A549 (cell line): ENCODE measurements around the gene TMEM238L. TPM values are rescaled to one million over a fixed set of nuclear protein-coding genes. Genes with fewer than 3 reads are reported as not detected.

ENCODE experiments used
- ATAC-seq, 2 experiments: fragments of 200-7000 bp in 1 of 2; fragments of >200 bp in 1 of 2; cut with Nextera tagmentation in 1 of 2; cut with Tn5 transposase in 1 of 2; 3 replicates each; pipeline versions ENCODE4 v1.8.0 to v1.9.1; 2018 to 2020; ENCODE audit warnings: mild to moderate bottlenecking in 1 of 2, moderate library complexity in 1 of 2
- CTCF ChIA-PET: fragments of 300-600 bp; sonication (Branson Sonifier 250); formaldehyde crosslinking; extraction: SDS; loops from one replicate; lab custom pipeline; 2021; ENCODE audit warnings: antibody characterized with exemption, inconsistent platforms; lab: Yijun Ruan, JAX
- POLR2A ChIA-PET: fragments of 350-600 bp; formaldehyde crosslinking; extraction: SDS; loops from one replicate; lab custom pipeline; 2021; ENCODE audit warnings: antibody characterized with exemption, inconsistent platforms; lab: Yijun Ruan, JAX
- DNase-seq, 2 experiments: peaks; one replicate each; pipeline versions ENCODE4 v3.0.0 to v3.0.0-alpha.2; 2011 to 2016; ENCODE audit warnings: low read depth in 1 of 2, low spot score in 1 of 2
- FAIRE-seq: peaks from 2 replicates; lab custom pipeline; 2011; peaks lifted over from hg19 to GRCh38; lab: Jason Lieb, UNC
- H3K27ac ChIP-seq, 2 experiments: fragments of >200 bp; sonication (Bioruptor Twin); formaldehyde crosslinking; 3 replicates each; pipeline ENCODE4 v1.5.1; 2016 to 2017
- H3K4me1 ChIP-seq: fragments of >200 bp; sonication (Bioruptor Twin); formaldehyde crosslinking; 3 replicates; pipeline ENCODE4 v1.6.1; 2016
- H3K4me2 ChIP-seq: fragments of >200 bp; sonication (Bioruptor Twin); formaldehyde crosslinking; 3 replicates; pipeline ENCODE4 v1.6.1; 2016
- H3K4me3 ChIP-seq: fragments of >200 bp; sonication (Bioruptor Twin); formaldehyde crosslinking; 3 replicates; pipeline ENCODE4 v1.5.1; 2016
- H3K9me3 ChIP-seq: fragments of >200 bp; sonication (Bioruptor Twin); formaldehyde crosslinking; 3 replicates; pipeline ENCODE4 v1.6.1; 2016
- ATOH8 ChIP-seq: fragments of 250-450 bp; sonication (Bioruptor Pico); IDR thresholded peaks from 2 replicates; pipeline ENCODE4 v1.5.0; 2020; ENCODE audit warnings: low read depth, mild to moderate bottlenecking, moderate library complexity
- BHLHE40 ChIP-seq: IDR thresholded peaks from 2 replicates; pipeline ENCODE4 v1.6.1; 2012; ENCODE audit warnings: low read depth, low read length, inconsistent platforms
- CBX2 ChIP-seq: fragments of 200-600 bp; sonication (generic); IDR thresholded peaks from 2 replicates; pipeline ENCODE4 v1.6.1; 2016; ENCODE audit warnings: low read depth, mild to moderate bottlenecking, borderline replicate concordance
- CBX8 ChIP-seq: fragments of 200-600 bp; sonication (generic); IDR thresholded peaks from 2 replicates; pipeline ENCODE4 v1.6.1; 2016
- CHD2 ChIP-seq: fragments of 150-350 bp; IDR thresholded peaks from 2 replicates; pipeline ENCODE4 v1.6.1; 2014; ENCODE audit warnings: low read length; ENCODE audit not compliant: partially characterized antibody
- CHD4 ChIP-seq: fragments of 200-600 bp; sonication (generic); IDR thresholded peaks from 2 replicates; pipeline ENCODE4 v1.6.1; 2016; ENCODE audit warnings: antibody characterized with exemption, mild to moderate bottlenecking, borderline replicate concordance
- E2F6 ChIP-seq: IDR thresholded peaks from 2 replicates; pipeline ENCODE4 v1.6.1; 2012; ENCODE audit warnings: low read depth, borderline replicate concordance
- ESRRA ChIP-seq: fragments of 150-350 bp; IDR thresholded peaks from 2 replicates; pipeline ENCODE4 v1.6.1; 2014; ENCODE audit warnings: mild to moderate bottlenecking, low read length, borderline replicate concordance
- FOSB ChIP-seq: fragments of 250-450 bp; sonication (Bioruptor Pico); IDR thresholded peaks from 2 replicates; pipeline ENCODE4 v1.5.0; 2020; ENCODE audit warnings: mild to moderate bottlenecking, moderate library complexity
- FOXS1 ChIP-seq: fragments of 250-450 bp; sonication (Bioruptor Pico); IDR thresholded peaks from 2 replicates; pipeline ENCODE4 v1.5.0; 2020; ENCODE audit warnings: mild to moderate bottlenecking, moderate library complexity
- GATA3 ChIP-seq: IDR thresholded peaks from 2 replicates; pipeline ENCODE4 v1.6.1; 2012; ENCODE audit warnings: borderline replicate concordance
- HES2 ChIP-seq: fragments of >200 bp; sonication (Bioruptor Twin); formaldehyde crosslinking; IDR thresholded peaks from 2 replicates; pipeline ENCODE4 v1.6.1; 2016
- HEYL ChIP-seq: fragments of 250-450 bp; sonication (Bioruptor Pico); IDR thresholded peaks from 2 replicates; pipeline ENCODE4 v1.8.0; 2021; ENCODE audit warnings: mild to moderate bottlenecking, moderate library complexity
- HMGXB4 ChIP-seq: fragments of 250-450 bp; sonication (Bioruptor Pico); IDR thresholded peaks from 2 replicates; pipeline ENCODE4 v1.5.0; 2021; ENCODE audit warnings: mild to moderate bottlenecking, moderate library complexity, borderline replicate concordance
- HOXA7 ChIP-seq: fragments of 250-450 bp; sonication (Bioruptor Pico); IDR thresholded peaks from 2 replicates; pipeline ENCODE4 v1.5.0; 2020; ENCODE audit warnings: mild to moderate bottlenecking, moderate library complexity
- HOXB5 ChIP-seq: fragments of 250-450 bp; sonication (Bioruptor Pico); IDR thresholded peaks from 2 replicates; pipeline ENCODE4 v1.5.0; 2020; ENCODE audit warnings: mild to moderate bottlenecking, moderate library complexity
- JUN ChIP-seq, 2 experiments: fragments of >200 bp; sonication (Bioruptor Twin); formaldehyde crosslinking; IDR thresholded peaks; 2 replicates in 1 of 2; 3 replicates in 1 of 2; pipeline ENCODE4 v1.6.1; 2016 to 2017
- JUNB ChIP-seq: fragments of >200 bp; sonication (Bioruptor Twin); formaldehyde crosslinking; IDR thresholded peaks from 2 replicates; pipeline ENCODE4 v1.6.1; 2016
- KDM1A ChIP-seq: fragments of 200-600 bp; sonication (generic); IDR thresholded peaks from 2 replicates; pipeline ENCODE4 v1.6.1; 2016; ENCODE audit warnings: low read depth, mild to moderate bottlenecking
- KDM5A ChIP-seq: fragments of 200-600 bp; sonication (generic); IDR thresholded peaks from 2 replicates; pipeline ENCODE4 v1.6.1; 2016; ENCODE audit warnings: antibody characterized with exemption, mild to moderate bottlenecking
- MAX ChIP-seq: IDR thresholded peaks from 2 replicates; pipeline ENCODE4 v1.6.1; 2012
- MYC ChIP-seq: IDR thresholded peaks from 2 replicates; pipeline ENCODE4 v1.6.1; 2012; ENCODE audit warnings: mild to moderate bottlenecking, inconsistent platforms, low read length, improper control_type of control experiment, borderline replicate concordance
- NFE2L2 ChIP-seq: fragments of 150-350 bp; conservative IDR thresholded peaks from 2 replicates; pipeline ENCODE4 v1.6.1; 2014; ENCODE audit warnings: low read length
- NR3C1 ChIP-seq: fragments of >200 bp; sonication (Bioruptor Twin); formaldehyde crosslinking; IDR thresholded peaks from 3 replicates; pipeline ENCODE4 v1.6.1; 2017
- PBX3 ChIP-seq: IDR thresholded peaks from 2 replicates; pipeline ENCODE4 v1.6.1; 2012
- POLR2A ChIP-seq: IDR thresholded peaks from 2 replicates; pipeline ENCODE4 v1.6.1; 2012; ENCODE audit warnings: mild to moderate bottlenecking, low read length
- RARB ChIP-seq: fragments of 250-450 bp; sonication (Bioruptor Pico); IDR thresholded peaks from 2 replicates; pipeline ENCODE4 v1.8.0; 2021; ENCODE audit warnings: mild to moderate bottlenecking, moderate library complexity
- RFX5 ChIP-seq: fragments of 450-650 bp; IDR thresholded peaks from 2 replicates; pipeline ENCODE4 v1.7.1; 2014; ENCODE audit warnings: antibody characterized with exemption, mild to moderate bottlenecking, moderate library complexity
- SMC3 ChIP-seq: fragments of >200 bp; sonication (Bioruptor Twin); formaldehyde crosslinking; IDR thresholded peaks from 3 replicates; pipeline ENCODE4 v1.6.1; 2018; ENCODE audit warnings: inconsistent platforms
- ZC3H11A ChIP-seq: fragments of 450-650 bp; IDR thresholded peaks from 2 replicates; pipeline ENCODE4 v1.6.1; 2014; ENCODE audit warnings: antibody characterized with exemption, mild to moderate bottlenecking
- WGBS: methylation state at CpG from one replicate; pipeline ENCODE4 v1.1.6; 2017; ENCODE audit errors: missing lambda C conversion rate; 5-methylcytosine and 5-hydroxymethylcytosine counted together
- polyA plus RNA-seq, 4 experiments: library from polyadenylated mRNA; depleted of rRNA in 3 of 4; stranded (reverse); fragments of >200 nt; fragmentation: RNase III in 1 of 4; extraction: RNeasy Plus Mini Kit Qiagen cat#74134 plus additional on column Dnase treatment in 1 of 4; gene quantifications; 2 replicates in 3 of 4; 3 replicates in 1 of 4; pipeline ENCODE4 v1.2.3, GENCODE V29; 2011 to 2017

The TMEM238L gene
- polyA plus RNA-seq, 2 of the 4 experiments (the other 2 are of a cell fraction): not detected

- no peak for TF ChIP-seq RARB (CRISPR knock-in tag)
- no peak for TF ChIP-seq GATA3
- no peak for TF ChIP-seq HOXA7 (CRISPR knock-in tag)
- TF ChIP-seq NR3C1: no peak
- TF ChIP-seq ZC3H11A: no peak
- TF ChIP-seq KDM5A: no peak
- no peak for TF ChIP-seq FOSB
- TF ChIP-seq CBX8: no peak
- TF ChIP-seq POLR2A: no peak
- no peak for TF ChIP-seq BHLHE40
- no peak for TF ChIP-seq ESRRA
- TF ChIP-seq HES2: no peak
- TF ChIP-seq MAX: no peak
- no peak for TF ChIP-seq PBX3
- TF ChIP-seq RFX5: no peak
- ATAC-seq: no peak
- WGBS: 68% methylated on average over 7 of the region's 7 CpGs
- no peak for DNase-seq
- no peaks in the 10 kb centered on the region for H3K9me3 ChIP-seq
- POLR2A ChIA-PET: no interaction called here
- CTCF ChIA-PET: interaction anchor here (1.5 kb wide), 1 partner anchor 10 kb away, joined by 3 read pairs; no protein-coding TSS in a partner anchor
- no peak overlapping the region for H3K4me2 ChIP-seq
- no peak overlapping the region for H3K27ac ChIP-seq
- no peaks in the 10 kb centered on the region for H3K4me1 ChIP-seq
- no peak overlapping the region for H3K4me3 ChIP-seq
- FAIRE-seq: no peak
These were observed 647 bp upstream of the TMEM238L start for GRCh38 chr17:10804546-10804945.

GRCh38 chr17:10803350-10803749 is 549 bp downstream of the TMEM238L start:
- Histone ChIP-seq H3K9me3 (no peaks in the 10 kb centered on the region), H3K4me3 (no peak overlapping the region), H3K4me1 (no peaks in the 10 kb centered on the region), H3K4me2 (no peak overlapping the region), H3K27ac (no peak overlapping the region)
- CTCF ChIA-PET: no interaction called here
- no peak for TF ChIP-seq E2F6
- TF ChIP-seq CHD2: no peak
- TF ChIP-seq HMGXB4 (CRISPR knock-in tag): no peak
- DNase-seq (no peak), FAIRE-seq (no peak), ATAC-seq (no peak)
- POLR2A ChIA-PET: no interaction called here
- WGBS: 68% methylated on average over 6 of the region's 7 CpGs

GRCh38 chr17:10802496-10803284 is 1.2 kb downstream of the TMEM238L start:
- no peak for FAIRE-seq
- TF ChIP-seq JUNB: no peak
- TF ChIP-seq CBX2: no peak
- TF ChIP-seq MYC: no peak
- no peak for TF ChIP-seq PBX3
- TF ChIP-seq FOXS1 (CRISPR knock-in tag): no peak
- TF ChIP-seq SMC3: no peak
- TF ChIP-seq HOXB5 (CRISPR knock-in tag): no peak
- no peak for TF ChIP-seq CHD4
- TF ChIP-seq HEYL (CRISPR knock-in tag): no peak
- TF ChIP-seq ZC3H11A: no peak
- TF ChIP-seq KDM5A: no peak
- no peak for TF ChIP-seq ATOH8 (CRISPR knock-in tag)
- TF ChIP-seq JUN (IDR thresholded peaks at IDR 0.05): no peak
- TF ChIP-seq CBX8: no peak
- TF ChIP-seq CHD2: no peak
- no peak for TF ChIP-seq BHLHE40
- TF ChIP-seq NFE2L2: no peak
- no peak for TF ChIP-seq KDM1A

More at GRCh38 chr17:10802496-10803284, 1.2 kb downstream of the TMEM238L start:
- Histone ChIP-seq H3K9me3 (no peaks in the 10 kb centered on the region), H3K4me3 (no peak overlapping the region), H3K27ac (no peak overlapping the region), H3K4me2 (no peak overlapping the region), H3K4me1 (no peaks in the 10 kb centered on the region)
- ATAC-seq (no peak), DNase-seq (no peak)
- CTCF ChIA-PET: no interaction called here
- POLR2A ChIA-PET: no interaction called here
- 59% methylated on average over 14 of the region's 14 CpGs for WGBS
